HepG2 (cell line): ENCODE results near the gene REPIN1. TPM values are rescaled to one million over a fixed set of nuclear protein-coding genes. Genes with fewer than 3 reads are reported as not detected.

Experiments
- CCAR2 ChIP-seq: fragments of 200-400 bp; formaldehyde crosslinking; optimal IDR thresholded peaks from 2 replicates; pipeline ENCODE3; 2018; ENCODE audit warnings: low read depth, mild to moderate bottlenecking, low read length, moderate library complexity
- GATA4 ChIP-seq: sonication (generic); IDR thresholded peaks from 2 replicates; pipeline ENCODE4 v1.6.1; 2016; ENCODE audit warnings: antibody characterized with exemption, low read depth, borderline replicate concordance
- MLLT10 ChIP-seq: sonication (generic); formaldehyde crosslinking; IDR thresholded peaks from 2 replicates; pipeline ENCODE4 v1.4.0; 2020; ENCODE audit warnings: missing genetic modification reagents
- NR2C2 ChIP-seq: sonication (generic); formaldehyde crosslinking; IDR thresholded peaks from 2 replicates; pipeline ENCODE4 v1.4.0; 2020; ENCODE audit warnings: missing genetic modification reagents, mild to moderate bottlenecking, moderate library complexity, borderline replicate concordance
- SAFB2 ChIP-seq: sonication (generic); formaldehyde crosslinking; IDR thresholded peaks from 2 replicates; pipeline ENCODE4 v1.5.1; 2020; ENCODE audit warnings: missing genetic modification reagents, low read depth, mild to moderate bottlenecking, borderline replicate concordance
- SIN3B ChIP-seq: fragments of 150-350 bp; IDR thresholded peaks from 2 replicates; pipeline ENCODE4 v1.6.1; 2014; ENCODE audit warnings: low read length
- SMC3 ChIP-seq: IDR thresholded peaks from 2 replicates; pipeline ENCODE4 v1.6.1; 2011; ENCODE audit warnings: low read length, improper control_type of control experiment
- TEF ChIP-seq: sonication (generic); formaldehyde crosslinking; IDR thresholded peaks from 2 replicates; pipeline ENCODE4 v1.5.0; 2020; ENCODE audit warnings: missing genetic modification reagents
- TFE3 ChIP-seq: IDR thresholded peaks from 2 replicates; pipeline ENCODE4 v1.6.1; 2016
- YEATS2 ChIP-seq: sonication (generic); formaldehyde crosslinking; IDR thresholded peaks from 2 replicates; pipeline ENCODE4 v1.4.0; 2020; ENCODE audit warnings: missing genetic modification reagents, borderline replicate concordance
- ZKSCAN5 ChIP-seq: sonication (generic); formaldehyde crosslinking; IDR thresholded peaks from 2 replicates; pipeline ENCODE4 v1.5.1; 2020; ENCODE audit warnings: mild to moderate bottlenecking, missing genetic modification reagents
- ZMYM2 ChIP-seq: sonication (generic); formaldehyde crosslinking; IDR thresholded peaks from 2 replicates; pipeline ENCODE4 v1.8.0; 2022; ENCODE audit warnings: mild to moderate bottlenecking, missing genetic modification reagents
- ZNF34 ChIP-seq: sonication (generic); formaldehyde crosslinking; IDR thresholded peaks from 2 replicates; pipeline ENCODE4 v1.4.0; 2020; ENCODE audit warnings: mild to moderate bottlenecking, missing genetic modification reagents, borderline replicate concordance
- ZNF749 ChIP-seq: sonication (generic); formaldehyde crosslinking; IDR thresholded peaks from 2 replicates; pipeline ENCODE4 v1.8.0; 2022; ENCODE audit warnings: mild to moderate bottlenecking, missing genetic modification reagents, moderate library complexity, borderline replicate concordance
- polyA plus RNA-seq, 8 experiments: library from polyadenylated mRNA; depleted of rRNA in 3 of 8; stranded (reverse) in 7 of 8; unstranded in 1 of 8; fragments of >200 nt; fragmentation: Illumina TruSeq in 4 of 8; extraction: Trizol in 4 of 8; gene quantifications; 2 replicates each; pipeline versions ENCODE4 v1.2.1 to v1.2.3, GENCODE V29; 2011 to 2016; ENCODE audit warnings: low read depth in 4 of 8, missing spikeins in 1 of 8, mixed read lengths in 1 of 8; ENCODE audit not compliant: insufficient read depth in 1 of 8
- total RNA-seq, 5 experiments: library from RNA; depleted of rRNA; stranded (reverse); fragments of >200 nt; fragmentation: Illumina TruSeq; extraction: Trizol; gene quantifications; 2 replicates each; pipeline ENCODE4 v1.2.3, GENCODE V29; 2016; ENCODE audit warnings: low read depth in 1 of 5
- TF ChIP-seq, protein P1 (sequence below): sonication (generic); formaldehyde crosslinking; IDR thresholded peaks from 2 replicates; pipeline ENCODE4 v1.5.0; 2020; ENCODE audit warnings: mild to moderate bottlenecking, missing genetic modification reagents, borderline replicate concordance
- TF ChIP-seq, protein P2 (sequence below): sonication (generic); formaldehyde crosslinking; IDR thresholded peaks from 2 replicates; pipeline ENCODE4 v1.5.0; 2020; ENCODE audit warnings: missing genetic modification reagents

Gene REPIN1
- total and polyA plus RNA-seq, 2 of the 13 experiments (the other 11 are each of a cell fraction or from before 2014, with no cell fraction given) = 69.9 to 108 TPM

- no peak for TF ChIP-seq ZKSCAN5 (CRISPR knock-in tag)
- no peak for TF ChIP-seq ZNF34 (CRISPR knock-in tag)
- peak; percentile 78; the same call in 1 of the 2 replicates for TF ChIP-seq GATA4
- TF ChIP-seq, protein P1, sequence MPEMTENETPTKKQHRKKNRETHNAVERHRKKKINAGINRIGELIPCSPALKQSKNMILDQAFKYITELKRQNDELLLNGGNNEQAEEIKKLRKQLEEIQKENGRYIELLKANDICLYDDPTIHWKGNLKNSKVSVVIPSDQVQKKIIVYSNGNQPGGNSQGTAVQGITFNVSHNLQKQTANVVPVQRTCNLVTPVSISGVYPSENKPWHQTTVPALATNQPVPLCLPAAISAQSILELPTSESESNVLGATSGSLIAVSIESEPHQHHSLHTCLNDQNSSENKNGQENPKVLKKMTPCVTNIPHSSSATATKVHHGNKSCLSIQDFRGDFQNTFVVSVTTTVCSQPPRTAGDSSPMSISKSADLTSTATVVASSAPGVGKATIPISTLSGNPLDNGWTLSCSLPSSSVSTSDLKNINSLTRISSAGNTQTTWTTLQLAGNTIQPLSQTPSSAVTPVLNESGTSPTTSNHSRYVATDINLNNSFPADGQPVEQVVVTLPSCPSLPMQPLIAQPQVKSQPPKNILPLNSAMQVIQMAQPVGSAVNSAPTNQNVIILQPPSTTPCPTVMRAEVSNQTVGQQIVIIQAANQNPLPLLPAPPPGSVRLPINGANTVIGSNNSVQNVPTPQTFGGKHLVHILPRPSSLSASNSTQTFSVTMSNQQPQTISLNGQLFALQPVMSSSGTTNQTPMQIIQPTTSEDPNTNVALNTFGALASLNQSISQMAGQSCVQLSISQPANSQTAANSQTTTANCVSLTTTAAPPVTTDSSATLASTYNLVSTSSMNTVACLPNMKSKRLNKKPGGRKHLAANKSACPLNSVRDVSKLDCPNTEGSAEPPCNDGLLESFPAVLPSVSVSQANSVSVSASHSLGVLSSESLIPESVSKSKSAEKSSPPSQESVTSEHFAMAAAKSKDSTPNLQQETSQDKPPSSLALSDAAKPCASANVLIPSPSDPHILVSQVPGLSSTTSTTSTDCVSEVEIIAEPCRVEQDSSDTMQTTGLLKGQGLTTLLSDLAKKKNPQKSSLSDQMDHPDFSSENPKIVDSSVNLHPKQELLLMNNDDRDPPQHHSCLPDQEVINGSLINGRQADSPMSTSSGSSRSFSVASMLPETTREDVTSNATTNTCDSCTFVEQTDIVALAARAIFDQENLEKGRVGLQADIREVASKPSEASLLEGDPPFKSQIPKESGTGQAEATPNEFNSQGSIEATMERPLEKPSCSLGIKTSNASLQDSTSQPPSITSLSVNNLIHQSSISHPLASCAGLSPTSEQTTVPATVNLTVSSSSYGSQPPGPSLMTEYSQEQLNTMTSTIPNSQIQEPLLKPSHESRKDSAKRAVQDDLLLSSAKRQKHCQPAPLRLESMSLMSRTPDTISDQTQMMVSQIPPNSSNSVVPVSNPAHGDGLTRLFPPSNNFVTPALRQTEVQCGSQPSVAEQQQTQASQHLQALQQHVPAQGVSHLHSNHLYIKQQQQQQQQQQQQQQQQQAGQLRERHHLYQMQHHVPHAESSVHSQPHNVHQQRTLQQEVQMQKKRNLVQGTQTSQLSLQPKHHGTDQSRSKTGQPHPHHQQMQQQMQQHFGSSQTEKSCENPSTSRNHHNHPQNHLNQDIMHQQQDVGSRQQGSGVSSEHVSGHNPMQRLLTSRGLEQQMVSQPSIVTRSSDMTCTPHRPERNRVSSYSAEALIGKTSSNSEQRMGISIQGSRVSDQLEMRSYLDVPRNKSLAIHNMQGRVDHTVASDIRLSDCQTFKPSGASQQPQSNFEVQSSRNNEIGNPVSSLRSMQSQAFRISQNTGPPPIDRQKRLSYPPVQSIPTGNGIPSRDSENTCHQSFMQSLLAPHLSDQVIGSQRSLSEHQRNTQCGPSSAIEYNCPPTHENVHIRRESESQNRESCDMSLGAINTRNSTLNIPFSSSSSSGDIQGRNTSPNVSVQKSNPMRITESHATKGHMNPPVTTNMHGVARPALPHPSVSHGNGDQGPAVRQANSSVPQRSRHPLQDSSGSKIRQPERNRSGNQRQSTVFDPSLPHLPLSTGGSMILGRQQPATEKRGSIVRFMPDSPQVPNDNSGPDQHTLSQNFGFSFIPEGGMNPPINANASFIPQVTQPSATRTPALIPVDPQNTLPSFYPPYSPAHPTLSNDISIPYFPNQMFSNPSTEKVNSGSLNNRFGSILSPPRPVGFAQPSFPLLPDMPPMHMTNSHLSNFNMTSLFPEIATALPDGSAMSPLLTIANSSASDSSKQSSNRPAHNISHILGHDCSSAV (CRISPR knock-in tag) = 0 out of 2 replicates have a peak, but pooled peaks have one; percentile 74
- peak; percentile 93 for TF ChIP-seq NR2C2 (CRISPR knock-in tag)
- no peak for TF ChIP-seq SMC3
- TF ChIP-seq YEATS2 (CRISPR knock-in tag) = no peak; the same call in 1 of the 2 replicates
- no peak for TF ChIP-seq SIN3B
- TF ChIP-seq ZMYM2 = peak; percentile 32; the same call in 1 of the 2 replicates
- peak; percentile 18; the same call in 1 of the 2 replicates for TF ChIP-seq TEF
- peak; percentile 65; the same call in 1 of the 2 replicates for TF ChIP-seq ZNF749
- no peak; the same call in 1 of the 2 replicates for TF ChIP-seq TFE3 (CRISPR knock-in tag)
- TF ChIP-seq MLLT10 (CRISPR knock-in tag) = no peak
- peak; percentile 58; the same call in 1 of the 2 replicates for TF ChIP-seq SAFB2 (CRISPR knock-in tag)
- TF ChIP-seq, protein P2, sequence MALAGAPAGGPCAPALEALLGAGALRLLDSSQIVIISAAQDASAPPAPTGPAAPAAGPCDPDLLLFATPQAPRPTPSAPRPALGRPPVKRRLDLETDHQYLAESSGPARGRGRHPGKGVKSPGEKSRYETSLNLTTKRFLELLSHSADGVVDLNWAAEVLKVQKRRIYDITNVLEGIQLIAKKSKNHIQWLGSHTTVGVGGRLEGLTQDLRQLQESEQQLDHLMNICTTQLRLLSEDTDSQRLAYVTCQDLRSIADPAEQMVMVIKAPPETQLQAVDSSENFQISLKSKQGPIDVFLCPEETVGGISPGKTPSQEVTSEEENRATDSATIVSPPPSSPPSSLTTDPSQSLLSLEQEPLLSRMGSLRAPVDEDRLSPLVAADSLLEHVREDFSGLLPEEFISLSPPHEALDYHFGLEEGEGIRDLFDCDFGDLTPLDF (CRISPR knock-in tag) = peak; percentile 90
- TF ChIP-seq CCAR2 = peak; percentile 30
Observed at GRCh38 chr7:150322833-150323681, 45.6 kb upstream of the REPIN1 start, which contains the start of the genes ACTR3C and LRRC61 (continued).
